Hematopoietic multipotent progenitor cell treated with erythropoietin and hydrocortisone succinate and interleukin-3 and kit ligand, for 8 days (in vitro differentiated cells): ENCODE results near the gene MYBPC2.

Experiments used
- DNase-seq: peaks from one replicate; pipeline ENCODE4 v3.0.0-alpha.2; 2015

MYBPC2 gene

GRCh38 chr19:50412419-50412818, 20.3 kb upstream of the MYBPC2 start:
- DNase-seq, result no peak

GRCh38 chr19:50413096-50413495, 19.6 kb upstream of the MYBPC2 start:
- DNase-seq, result no peak

- no peak for DNase-seq
Measured at GRCh38 chr19:50413531-50413930, 19.2 kb upstream of the MYBPC2 start.

- peak; percentile 79 for DNase-seq
Measured at GRCh38 chr19:50414864-50415660, 17.6 kb upstream of the MYBPC2 start.

GRCh38 chr19:50415661-50416033, 17.0 kb upstream of the MYBPC2 start:
- peak; percentile 55 for DNase-seq

- no peak for DNase-seq
Measured at GRCh38 chr19:50416034-50416977, 16.4 kb upstream of the MYBPC2 start.

GRCh38 chr19:50417111-50418081, 15.3 kb upstream of the MYBPC2 start:
- no peak for DNase-seq

GRCh38 chr19:50418176-50419021, 14.3 kb upstream of the MYBPC2 start, which contains the start of gene SPIB:
TSS of gene SPIB (plus strand) at chr19:50418938. CDS start at chr19:50418963, 25 bp downstream.
- no peak for DNase-seq

- DNase-seq, result no peak
Measured at GRCh38 chr19:50419022-50419579, 13.6 kb upstream of the MYBPC2 start.

GRCh38 chr19:50419580-50420035, 13.1 kb upstream of the MYBPC2 start:
- no peak for DNase-seq

- DNase-seq, result no peak
Measured at GRCh38 chr19:50420127-50420526, 12.6 kb upstream of the MYBPC2 start.

- DNase-seq, result no peak
Measured at GRCh38 chr19:50420808-50421207, 11.9 kb upstream of the MYBPC2 start.

GRCh38 chr19:50422397-50423278, 10.1 kb upstream of the MYBPC2 start:
- no peak for DNase-seq

GRCh38 chr19:50423279-50424113, 9.2 kb upstream of the MYBPC2 start:
- no peak for DNase-seq

- no peak for DNase-seq
Measured at GRCh38 chr19:50425581-50425980, 7.1 kb upstream of the MYBPC2 start.

- no peak for DNase-seq
Measured at GRCh38 chr19:50427318-50427925, 5.3 kb upstream of the MYBPC2 start.

GRCh38 chr19:50427997-50428425, 4.7 kb upstream of the MYBPC2 start:
- DNase-seq, result peak; percentile 65

- DNase-seq, result no peak
Measured at GRCh38 chr19:50428772-50429463, 3.8 kb upstream of the MYBPC2 start.
